ENCODE data around the gene AGPAT2. TPM values are rescaled to one million over a fixed set of nuclear protein-coding genes. Genes with fewer than 3 reads are reported as not detected.

The AGPAT2 gene
- total and polyA plus RNA-seq, 2 experiments from 2014 or later = 125 to 242 TPM

DNA sequence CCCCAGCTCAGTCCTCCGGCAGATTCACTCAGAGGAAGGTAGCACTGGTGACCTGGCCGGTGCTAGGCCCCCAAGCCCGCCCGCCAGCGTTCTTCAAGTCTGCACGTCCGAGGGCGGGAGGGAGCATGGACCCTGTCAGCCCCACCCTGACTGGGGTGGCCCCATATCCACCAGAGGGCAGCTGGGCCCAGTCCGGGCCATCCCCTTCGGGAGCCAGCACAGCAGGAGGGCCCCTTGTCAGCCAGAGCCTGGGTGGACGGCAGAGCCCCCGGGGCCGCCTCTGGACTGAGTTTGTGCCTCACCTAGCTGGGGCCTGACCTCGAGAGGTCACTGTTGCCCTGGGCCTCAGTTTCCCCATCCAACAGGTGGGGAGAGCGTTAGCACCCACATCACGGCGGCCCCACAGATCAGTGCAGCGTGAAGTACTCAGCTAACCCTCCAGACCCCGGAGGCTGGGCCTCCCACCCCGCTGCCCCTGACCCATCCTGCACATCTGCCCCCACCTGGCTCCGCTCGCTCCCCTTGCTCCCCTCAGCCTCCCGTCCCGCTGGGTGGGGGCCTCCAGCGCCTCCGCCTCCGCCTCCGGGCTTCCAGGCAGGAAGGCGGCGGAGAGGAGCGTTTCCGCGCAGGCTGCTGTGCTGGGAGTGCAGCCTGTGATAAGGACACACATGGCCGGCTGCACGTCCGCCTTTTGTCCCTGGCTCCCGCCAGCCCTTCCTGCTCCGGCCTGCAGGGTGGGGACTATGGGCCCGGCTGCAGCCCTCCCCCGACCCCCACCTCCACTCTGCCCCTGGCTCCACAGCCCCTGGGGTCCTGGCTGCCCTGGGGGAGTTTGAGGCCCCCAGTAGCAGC, 41.1 kb downstream of the AGPAT2 start:
- Histone ChIP-seq H3K27ac (no peak overlapping the region), H3K4me3 (no peak overlapping the region), H4K20me1 (ENCODE audit: insufficient read depth, poor library complexity, severe bottlenecking) (no peaks in the 10 kb centered on the region), H3K36me3 (replicated peaks; ENCODE audit: insufficient read depth, low read depth) (no peaks in the 10 kb centered on the region), H3K9me3 (ENCODE audit: low read depth) (no peaks in the 10 kb centered on the region), H3K27me3 (no peaks in the 10 kb centered on the region), H3K9me2 (replicated peaks; ENCODE audit: insufficient read depth) (no peaks in the 10 kb centered on the region), H2AFZ (no peak overlapping the region), H3K79me2 (no peaks in the 10 kb centered on the region), H3K4me2 (no peak overlapping the region), H3K4me1 (ENCODE audit: insufficient read depth) (peaks cover 13% of the 10 kb centered on the region)
- 75% methylated on average over 33 of the region's 40 CpGs for WGBS (ENCODE audit: low lambda C conversion rate, missing lambda C conversion rate)
- DNase-seq (ENCODE audit: low spot score) = peak; percentile 61
- TF ChIP-seq EZH2 (IDR thresholded peaks at IDR 0.05; ENCODE audit: borderline replicate concordance) (no peak), EZH2phosphoT487 (IDR thresholded peaks at IDR 0.05; ENCODE audit: low read depth, severe bottlenecking, unreplicated experiment) (no peak)
- TF ChIP-seq, protein P1, sequence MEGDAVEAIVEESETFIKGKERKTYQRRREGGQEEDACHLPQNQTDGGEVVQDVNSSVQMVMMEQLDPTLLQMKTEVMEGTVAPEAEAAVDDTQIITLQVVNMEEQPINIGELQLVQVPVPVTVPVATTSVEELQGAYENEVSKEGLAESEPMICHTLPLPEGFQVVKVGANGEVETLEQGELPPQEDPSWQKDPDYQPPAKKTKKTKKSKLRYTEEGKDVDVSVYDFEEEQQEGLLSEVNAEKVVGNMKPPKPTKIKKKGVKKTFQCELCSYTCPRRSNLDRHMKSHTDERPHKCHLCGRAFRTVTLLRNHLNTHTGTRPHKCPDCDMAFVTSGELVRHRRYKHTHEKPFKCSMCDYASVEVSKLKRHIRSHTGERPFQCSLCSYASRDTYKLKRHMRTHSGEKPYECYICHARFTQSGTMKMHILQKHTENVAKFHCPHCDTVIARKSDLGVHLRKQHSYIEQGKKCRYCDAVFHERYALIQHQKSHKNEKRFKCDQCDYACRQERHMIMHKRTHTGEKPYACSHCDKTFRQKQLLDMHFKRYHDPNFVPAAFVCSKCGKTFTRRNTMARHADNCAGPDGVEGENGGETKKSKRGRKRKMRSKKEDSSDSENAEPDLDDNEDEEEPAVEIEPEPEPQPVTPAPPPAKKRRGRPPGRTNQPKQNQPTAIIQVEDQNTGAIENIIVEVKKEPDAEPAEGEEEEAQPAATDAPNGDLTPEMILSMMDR (IDR thresholded peaks at IDR 0.05; ENCODE audit: poor library complexity) = no peak

DNA sequence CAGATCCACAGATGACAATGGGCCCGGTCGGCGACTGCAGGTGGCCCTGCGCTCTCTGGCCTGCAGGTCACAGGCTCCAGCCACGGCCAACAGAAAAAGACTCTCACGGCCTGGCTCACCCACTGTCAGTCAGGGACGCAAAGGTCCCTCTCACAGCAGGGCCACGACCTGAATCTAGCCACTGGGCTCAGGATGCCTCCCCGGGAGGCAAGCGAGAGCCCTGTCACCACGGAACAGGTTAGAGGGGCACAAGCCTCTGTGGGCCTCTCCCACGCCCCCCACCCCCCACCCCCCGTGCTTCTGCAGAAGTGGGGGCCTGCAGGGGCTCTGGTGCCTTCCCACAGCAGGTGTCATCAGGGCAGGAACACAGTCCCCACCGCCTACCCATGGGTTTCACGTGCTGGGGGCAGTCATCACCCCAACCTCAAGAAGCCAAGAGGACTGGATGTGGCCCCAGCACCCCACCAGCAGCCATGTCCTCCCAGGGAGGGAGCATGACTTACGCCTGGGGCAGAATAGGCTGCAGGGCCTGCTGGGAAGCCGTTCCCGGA, 41.8 kb downstream of the AGPAT2 start:
- Histone ChIP-seq H3K9me2 (replicated peaks; ENCODE audit: insufficient read depth) (no peaks in the 10 kb centered on the region), H3K27me3 (no peaks in the 10 kb centered on the region), H3K4me1 (ENCODE audit: insufficient read depth) (peaks cover 13% of the 10 kb centered on the region), H3K36me3 (replicated peaks; ENCODE audit: insufficient read depth, low read depth) (no peaks in the 10 kb centered on the region), H3K9me3 (ENCODE audit: low read depth) (no peaks in the 10 kb centered on the region), H2AFZ (no peak overlapping the region), H3K27ac (no peak overlapping the region), H3K4me3 (no peak overlapping the region), H3K4me2 (no peak overlapping the region), H3K79me2 (no peaks in the 10 kb centered on the region), H4K20me1 (ENCODE audit: insufficient read depth, poor library complexity, severe bottlenecking) (no peaks in the 10 kb centered on the region)
- no peak for DNase-seq (ENCODE audit: low spot score)
- WGBS (ENCODE audit: low lambda C conversion rate, missing lambda C conversion rate) = 94% methylated on average over 17 of the region's 18 CpGs
- TF ChIP-seq, protein P1 (IDR thresholded peaks at IDR 0.05; ENCODE audit: poor library complexity) = no peak
- TF ChIP-seq EZH2 (IDR thresholded peaks at IDR 0.05; ENCODE audit: borderline replicate concordance) (no peak), EZH2phosphoT487 (IDR thresholded peaks at IDR 0.05; ENCODE audit: low read depth, severe bottlenecking, unreplicated experiment) (no peak)

DNA sequence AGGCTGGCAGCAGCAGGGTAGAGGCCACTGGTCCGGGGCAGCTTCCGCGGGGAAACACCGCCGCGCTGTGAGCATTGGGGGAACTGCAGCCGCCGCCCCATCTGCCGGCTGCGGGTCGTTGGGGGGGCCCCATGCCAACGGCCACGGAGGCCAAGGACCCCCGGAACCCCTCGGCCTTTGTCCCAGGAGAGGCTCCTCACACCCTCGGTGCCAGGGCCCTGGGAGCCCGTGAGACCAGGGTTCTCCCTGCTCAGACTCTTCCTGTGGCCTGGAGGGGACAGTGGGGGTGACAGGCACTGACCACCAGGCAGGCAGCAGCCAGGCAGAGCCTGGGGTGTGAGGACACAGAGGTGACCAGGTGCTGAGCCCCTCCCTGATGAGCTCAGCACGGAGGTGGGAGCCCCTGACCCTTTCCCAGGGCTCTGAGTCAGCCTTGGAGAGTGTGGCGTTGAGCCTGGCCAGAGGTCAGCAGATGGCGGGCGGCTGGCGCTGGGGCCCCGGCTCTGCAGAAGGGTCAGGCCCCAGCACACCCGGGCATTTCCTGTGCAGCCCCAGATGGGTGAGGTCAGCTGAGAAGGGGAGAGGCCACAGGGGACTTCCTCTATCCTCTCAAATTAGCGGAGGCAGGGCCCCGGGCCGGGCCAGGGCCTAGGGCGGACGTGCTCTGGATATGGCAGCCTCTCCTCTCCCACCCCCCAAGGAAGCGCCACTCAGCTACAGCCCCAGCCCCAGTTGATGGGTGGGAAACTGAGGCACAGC, 42.5 kb downstream of the AGPAT2 start:
- Histone ChIP-seq H3K4me2 (peak overlapping the region; percentile 67), H3K9me2 (replicated peaks; ENCODE audit: insufficient read depth) (no peaks in the 10 kb centered on the region), H3K27me3 (no peaks in the 10 kb centered on the region), H3K36me3 (replicated peaks; ENCODE audit: insufficient read depth, low read depth) (no peaks in the 10 kb centered on the region), H3K79me2 (no peaks in the 10 kb centered on the region), H2AFZ (no peak overlapping the region), H3K4me1 (ENCODE audit: insufficient read depth) (peaks cover 13% of the 10 kb centered on the region), H3K9me3 (ENCODE audit: low read depth) (no peaks in the 10 kb centered on the region), H3K4me3 (no peak overlapping the region), H4K20me1 (ENCODE audit: insufficient read depth, poor library complexity, severe bottlenecking) (no peaks in the 10 kb centered on the region), H3K27ac (no peak overlapping the region)
- DNase-seq (ENCODE audit: low spot score) = peak; percentile 56
- no peak for TF ChIP-seq EZH2phosphoT487 (IDR thresholded peaks at IDR 0.05; ENCODE audit: low read depth, severe bottlenecking, unreplicated experiment)
- TF ChIP-seq, protein P1 (IDR thresholded peaks at IDR 0.05; ENCODE audit: poor library complexity) = peak; percentile 77
- 38% methylated on average over 25 of the region's 30 CpGs for WGBS (ENCODE audit: low lambda C conversion rate, missing lambda C conversion rate)
